Endothelial cell of umbilical vein (primary cell): ENCODE data around the gene OCIAD1. TPM values are rescaled to one million over a fixed set of nuclear protein-coding genes. Genes with fewer than 3 reads are reported as not detected.

ENCODE experiments used
- BruUV-seq: library from RNA; stranded (reverse); fragments of 400-500 nt; replicated peaks from 2 replicates; lab custom pipeline; 2021; lab: Mats Ljungman, UMichigan
- CTCF ChIA-PET: fragments of 300-600, 350-600 bp; sonication (Branson Sonifier 250); formaldehyde crosslinking; loops from one replicate; lab custom pipeline; 2021; ENCODE audit warnings: antibody characterized with exemption, inconsistent platforms; lab: Charles Lee
- POLR2A ChIA-PET: fragments of 300-600, 350-600 bp; sonication (Branson Sonifier 250); formaldehyde crosslinking; loops from one replicate; lab custom pipeline; 2021; ENCODE audit warnings: antibody characterized with exemption, inconsistent platforms; lab: Charles Lee
- DNase-seq: peaks from one replicate; pipeline ENCODE4 v3.0.0-alpha.2; 2011; ENCODE audit warnings: low read depth, low spot score
- FAIRE-seq: peaks from 2 replicates; lab custom pipeline; 2011; peaks lifted over from hg19 to GRCh38; lab: Jason Lieb, UNC
- H2AFZ ChIP-seq: 2 replicates; pipeline ENCODE4 v1.6.0; 2012; ENCODE audit warnings: low read depth, low read length, control low read depth, inconsistent platforms
- H3K27ac ChIP-seq: 2 replicates; pipeline ENCODE4 v1.5.1; 2011; ENCODE audit warnings: low read depth, mild to moderate bottlenecking, control low read depth, low read length, moderate library complexity; ENCODE audit not compliant: insufficient read depth
- H3K27me3 ChIP-seq, 2 experiments: 2 replicates each; pipeline versions ENCODE4 v1.6.0 to v1.6.1; 2011; ENCODE audit warnings: low read length in 2 of 2, mixed read lengths in 1 of 2; ENCODE audit not compliant: control insufficient read depth in 2 of 2, insufficient read depth in 2 of 2
- H3K36me3 ChIP-seq, 2 experiments: 2 replicates in 1 of 2; 3 replicates in 1 of 2; pipeline ENCODE4 v1.5.1; 2011; ENCODE audit warnings: low read length in 2 of 2, mild to moderate bottlenecking in 1 of 2, moderate library complexity in 1 of 2; ENCODE audit not compliant: control insufficient read depth in 2 of 2, insufficient read depth in 2 of 2; ENCODE audit errors: extremely low read depth in 1 of 2
- H3K4me1 ChIP-seq: 3 replicates; pipeline ENCODE4 v1.5.1; 2011; ENCODE audit warnings: mild to moderate bottlenecking, low read length; ENCODE audit not compliant: control insufficient read depth, insufficient read depth; ENCODE audit errors: extremely low read depth
- H3K4me2 ChIP-seq: 2 replicates; pipeline ENCODE4 v1.6.1; 2011; ENCODE audit warnings: low read length, control low read depth, mixed read lengths; ENCODE audit not compliant: insufficient read depth
- H3K4me3 ChIP-seq, 3 experiments: fragments of 200-600 bp in 1 of 3; sonication (generic), shearing (Covaris generic) in 1 of 3; replicated peaks in 1 of 3; 2 replicates each; pipeline ENCODE4 v1.5.1; 2011 to 2016; ENCODE audit warnings: control low read depth in 3 of 3, low read length in 3 of 3, mild to moderate bottlenecking in 2 of 3, inconsistent platforms in 1 of 3, low read depth in 1 of 3, moderate library complexity in 1 of 3; ENCODE audit not compliant: insufficient read depth in 1 of 3
- H3K79me2 ChIP-seq: 2 replicates; pipeline ENCODE4 v1.6.0; 2012; ENCODE audit warnings: low read length, inconsistent platforms; ENCODE audit not compliant: control insufficient read depth, insufficient read depth
- H3K9ac ChIP-seq: replicated peaks from 2 replicates; pipeline ENCODE3; 2011; ENCODE audit warnings: low read length, control low read depth; ENCODE audit not compliant: insufficient read depth; ENCODE audit errors: extremely low read depth
- H3K9me1 ChIP-seq: replicated peaks from 3 replicates; pipeline ENCODE4 v1.6.0; 2011; ENCODE audit warnings: mild to moderate bottlenecking, low read length; ENCODE audit not compliant: control insufficient read depth, insufficient read depth; ENCODE audit errors: extremely low read depth
- H3K9me3 ChIP-seq: replicated peaks from 2 replicates; pipeline ENCODE4 v1.5.1; 2012; ENCODE audit warnings: low read length, inconsistent platforms; ENCODE audit not compliant: control insufficient read depth, insufficient read depth
- H4K20me1 ChIP-seq: replicated peaks from 2 replicates; pipeline ENCODE3; 2011; ENCODE audit warnings: mild to moderate bottlenecking, low read length; ENCODE audit not compliant: control insufficient read depth, insufficient read depth; ENCODE audit errors: extremely low read depth
- CTCF ChIP-seq, 2 donors: IDR thresholded peaks; 1 replicate in 1 of 2; 2 replicates in 1 of 2; pipeline ENCODE4 v1.5.1; 2011; ENCODE audit warnings: low read length in 2 of 2, mild to moderate bottlenecking in 2 of 2, moderate library complexity in 2 of 2, control low read depth in 1 of 2, inconsistent platforms in 1 of 2, low read depth in 1 of 2; ENCODE audit not compliant: insufficient read depth in 1 of 2; ENCODE audit errors: extremely low read depth in 1 of 2
- EZH2 ChIP-seq: IDR thresholded peaks from 2 replicates; pipeline ENCODE4 v1.6.1; 2012; ENCODE audit warnings: borderline replicate concordance, low read depth, mild to moderate bottlenecking, moderate library complexity, low read length, inconsistent platforms; ENCODE audit not compliant: severe bottlenecking
- GATA2 ChIP-seq: IDR thresholded peaks from 2 replicates; pipeline ENCODE4 v1.7.0; 2011; ENCODE audit warnings: low read depth, mild to moderate bottlenecking, moderate library complexity, mixed read lengths, low read length; ENCODE audit not compliant: insufficient read length, insufficient read depth
- dilution Hi-C: fragments of 300-500 bp; cut with MboI; formaldehyde crosslinking; loops from one replicate; pipeline ENCODE4 v1.15.0; 2019; ENCODE audit warnings: low sequenced_read_pairs; ENCODE audit not compliant: extremely low pct_ligation_motif_present
- intact Hi-C: fragments of 100-400 bp; cut with micrococcal nuclease; formaldehyde crosslinking; loops from one replicate; pipeline ENCODE4 v1.10.0; 2022
- polyA plus RNA-seq, 4 experiments: library from polyadenylated mRNA; depleted of rRNA in 3 of 4; stranded (reverse) in 3 of 4; unstranded in 1 of 4; fragments of >200 nt; gene quantifications; 2 replicates each; pipeline versions ENCODE4 v1.2.1 to v1.2.3, GENCODE V29; 2011 to 2012; ENCODE audit warnings: missing spikeins in 1 of 4
- total RNA-seq: library from RNA; stranded (reverse); gene quantifications from 2 replicates; pipeline ENCODE4 v1.2.3, GENCODE V29; 2021

The OCIAD1 gene
- total and polyA plus RNA-seq, 2 donors (not counting 3 experiments of a cell fraction or from before 2014, with no cell fraction given): 81.7 to 101 TPM

- Histone ChIP-seq H3K27ac (no peak overlapping the region), H3K36me3 (peaks cover 4 to 8% of the 10 kb centered on the region in 2 experiments), H3K79me2 (peaks cover 18% of the 10 kb centered on the region), H3K4me3 (no peak overlapping the region), H3K27me3 (no peaks in the 10 kb centered on the region), H3K9me3 (no peaks in the 10 kb centered on the region), H3K4me2 (no peak overlapping the region), H2AFZ (no peak overlapping the region), H3K4me1 (peaks cover 35% of the 10 kb centered on the region), H3K9ac (no peak overlapping the region), H4K20me1 (no peaks in the 10 kb centered on the region), H3K9me1 (no peaks in the 10 kb centered on the region)
- ChIA-PET POLR2A (no interaction called here), CTCF (no interaction called here)
- intact Hi-C loops (loop anchor here (5.0 kb wide), 1 partner anchor 38 kb away; no protein-coding TSS in a partner anchor), dilution Hi-C loops (no loop called here)
- DNase-seq (no peak), FAIRE-seq (no peak)
- TF ChIP-seq CTCF (IDR thresholded peaks at IDR 0.05; ENCODE audit: extremely low read depth in 1 of 2, insufficient read depth in 1 of 2, low read depth in 1 of 2, low read length in 2 of 2): no peak
- TF ChIP-seq GATA2: no peak
- no peak for TF ChIP-seq EZH2
- no TSS peak for BruUV-seq
These were observed 73.2 kb downstream of the OCIAD1 start for GRCh38 chr4:48904101-48904500.

- intact Hi-C loops: loop anchor here (5.0 kb wide), 1 partner anchor 38 kb away; no protein-coding TSS in a partner anchor
- no peak overlapping the region for H3K27ac ChIP-seq
- no TSS peak for BruUV-seq
These were observed 73.8 kb downstream of the OCIAD1 start for GRCh38 chr4:48904541-48905142.

More at GRCh38 chr4:48904541-48905142, 73.8 kb downstream of the OCIAD1 start:
- no peaks in the 10 kb centered on the region for H3K9me1 ChIP-seq
- ChIA-PET CTCF (no interaction called here), POLR2A (no interaction called here)
- H3K4me2 ChIP-seq: peak overlapping the region; percentile 33
- no peak for TF ChIP-seq GATA2
- H3K27me3 ChIP-seq: no peaks in the 10 kb centered on the region
- H3K9ac ChIP-seq: no peak overlapping the region
- peaks cover 34% of the 10 kb centered on the region for H3K4me1 ChIP-seq
- no peak overlapping the region for H2AFZ ChIP-seq
- dilution Hi-C loops: no loop called here
- peaks cover 4 to 8% of the 10 kb centered on the region in 2 experiments for H3K36me3 ChIP-seq
- H4K20me1 ChIP-seq: no peaks in the 10 kb centered on the region
- FAIRE-seq: no peak
- H3K4me3 ChIP-seq: no peak overlapping the region
- no peaks in the 10 kb centered on the region for H3K9me3 ChIP-seq
- H3K79me2 ChIP-seq: peaks cover 18% of the 10 kb centered on the region
- DNase-seq: no peak
